Mucosa of rectum (tissue), 2 donors: ENCODE data around the gene RPL21.
"Not testable (repeated sequence)": the region's sequence is repeated elsewhere in the genome, so short reads cannot be mapped to it uniquely, and the experiment has no call there.

Source experiments
- H3K27ac ChIP-seq, 2 donors: one replicate each; pipeline ENCODE4 v1.7.0; 2013; ENCODE audit warnings: inconsistent platforms in 2 of 2, low read depth in 2 of 2, low read length in 2 of 2
- H3K27me3 ChIP-seq, 2 donors: one replicate each; pipeline ENCODE4 v1.7.0; 2013; ENCODE audit warnings: low read length in 2 of 2; ENCODE audit not compliant: control insufficient read depth in 2 of 2, insufficient read depth in 2 of 2
- H3K36me3 ChIP-seq, 2 donors: one replicate each; pipeline ENCODE4 v1.7.0; 2013; ENCODE audit warnings: low read length in 2 of 2; ENCODE audit not compliant: control insufficient read depth in 2 of 2, insufficient read depth in 2 of 2
- H3K4me1 ChIP-seq, 2 donors: one replicate each; pipeline ENCODE4 v1.7.0; 2013; ENCODE audit warnings: low read length in 2 of 2, mild to moderate bottlenecking in 1 of 2; ENCODE audit not compliant: control insufficient read depth in 2 of 2, insufficient read depth in 2 of 2
- H3K4me3 ChIP-seq, 2 donors: one replicate each; pipeline ENCODE4 v1.7.0; 2013; ENCODE audit warnings: low read length in 2 of 2
- H3K9ac ChIP-seq, 2 donors: one replicate each; pipeline ENCODE4 v1.7.0; 2013; ENCODE audit warnings: low read length in 2 of 2, low read depth in 1 of 2, mild to moderate bottlenecking in 1 of 2
- H3K9me3 ChIP-seq, 2 donors: one replicate each; pipeline ENCODE4 v1.7.0; 2013; ENCODE audit warnings: low read length in 2 of 2; ENCODE audit not compliant: control insufficient read depth in 2 of 2
- donor health status: healthy.
- donor health status: Normal muscosa, but diverticular disease.

RPL21 gene

GRCh38 chr13:27251166-27252091 is at the start of gene RPL21:
Gene RPL21, plus strand, starts transcription at chr13:27251558. Its CDS starts 2,219 bp downstream, at chr13:27253777.
- Histone ChIP-seq H3K27me3 (no peaks in the 10 kb centered on the region), H3K27ac (peak within 1 kb of the TSS; percentile 96 to 99), H3K9ac (peak within 1 kb of the TSS; percentile 98), H3K9me3 (no peaks in the 10 kb centered on the region), H3K4me3 (peak within 1 kb of the TSS; percentile 97 to 99), H3K4me1 (peaks cover 17 to 20% of the 10 kb centered on the region in 2 donors), H3K36me3 (peaks cover 19 to 23% of the 10 kb centered on the region in 2 donors)

- no peaks in the 10 kb centered on the region for H3K4me1 ChIP-seq
- H3K27ac ChIP-seq, result no peak overlapping the region
- no peak overlapping the region for H3K9ac ChIP-seq
- H3K36me3 ChIP-seq, result no peaks in the 10 kb centered on the region
- H3K4me3 ChIP-seq, result no peak overlapping the region
- no peaks in the 10 kb centered on the region for H3K27me3 ChIP-seq
- H3K9me3 ChIP-seq, result no peaks in the 10 kb centered on the region
Measured at GRCh38 chr13:27201661-27202060, 49.7 kb upstream of the RPL21 start.

DNA sequence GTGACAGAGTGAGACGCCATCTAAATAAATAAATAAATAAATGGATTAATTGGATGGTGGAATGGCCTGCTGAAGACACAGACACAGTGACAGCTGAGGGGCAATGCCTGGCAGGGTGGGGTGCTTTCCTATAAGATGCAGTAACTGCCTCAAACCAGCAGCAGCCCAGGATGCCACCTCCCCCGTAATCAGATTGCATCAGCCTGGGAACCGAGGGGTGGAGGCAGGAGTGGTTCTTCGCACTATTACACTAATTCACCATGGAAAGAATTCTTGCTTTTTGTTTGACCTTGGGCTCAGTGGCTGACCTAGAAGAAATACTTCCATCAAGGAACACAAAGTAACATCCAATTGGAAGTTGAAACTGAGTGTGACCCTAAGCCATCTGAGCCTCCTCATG is 48.2 kb upstream of the RPL21 start:
- H3K36me3 ChIP-seq, result no peaks in the 10 kb centered on the region
- H3K4me3 ChIP-seq, result no peak overlapping the region
- no peaks in the 10 kb centered on the region for H3K4me1 ChIP-seq
- H3K27ac ChIP-seq, result no peak overlapping the region
- no peak overlapping the region for H3K9ac ChIP-seq
- no peaks in the 10 kb centered on the region for H3K9me3 ChIP-seq
- H3K27me3 ChIP-seq, result no peaks in the 10 kb centered on the region

GRCh38 chr13:27203854-27204253 is 47.5 kb upstream of the RPL21 start:
- Histone ChIP-seq H3K4me1 (no peaks in the 10 kb centered on the region), H3K9ac (no peak overlapping the region), H3K9me3 (no peaks in the 10 kb centered on the region), H3K36me3 (no peaks in the 10 kb centered on the region), H3K27ac (no peak overlapping the region), H3K27me3 (no peaks in the 10 kb centered on the region), H3K4me3 (no peak overlapping the region)

GRCh38 chr13:27208514-27208913 is 42.8 kb upstream of the RPL21 start:
- H3K9ac ChIP-seq, result no peak overlapping the region
- no peaks in the 10 kb centered on the region for H3K9me3 ChIP-seq

DNA sequence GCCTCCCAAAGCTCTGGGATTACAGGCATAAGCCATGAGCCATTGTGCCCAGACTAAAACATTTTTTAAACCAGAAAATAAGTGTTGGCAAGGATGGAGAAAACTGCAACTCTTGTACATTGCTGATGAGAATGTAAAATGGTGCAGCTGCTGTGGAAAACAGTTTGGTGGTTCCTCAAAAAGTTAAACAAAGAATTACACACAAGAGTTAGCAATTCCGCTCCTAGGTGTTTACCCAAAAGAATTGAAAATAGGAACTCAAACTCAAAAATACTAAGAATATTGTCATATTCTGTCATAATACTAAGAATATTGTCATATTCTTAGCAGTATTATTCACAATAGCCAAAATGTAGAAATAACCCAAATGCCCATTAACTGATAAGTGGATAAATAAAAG is 40.1 kb upstream of the RPL21 start:
- no peak overlapping the region for H3K27ac ChIP-seq
- no peaks in the 10 kb centered on the region for H3K36me3 ChIP-seq
- no peaks in the 10 kb centered on the region for H3K4me1 ChIP-seq
- H3K9me3 ChIP-seq, result no peaks in the 10 kb centered on the region
- no peaks in the 10 kb centered on the region for H3K27me3 ChIP-seq
- no peak overlapping the region for H3K4me3 ChIP-seq
- no peak overlapping the region for H3K9ac ChIP-seq

More at GRCh38 chr13:27208514-27208913, 42.8 kb upstream of the RPL21 start:
- no peaks in the 10 kb centered on the region for H3K4me1 ChIP-seq
- no peaks in the 10 kb centered on the region for H3K27me3 ChIP-seq
- no peak overlapping the region for H3K4me3 ChIP-seq
- H3K36me3 ChIP-seq, result no peaks in the 10 kb centered on the region
- H3K27ac ChIP-seq, result no peak overlapping the region

DNA sequence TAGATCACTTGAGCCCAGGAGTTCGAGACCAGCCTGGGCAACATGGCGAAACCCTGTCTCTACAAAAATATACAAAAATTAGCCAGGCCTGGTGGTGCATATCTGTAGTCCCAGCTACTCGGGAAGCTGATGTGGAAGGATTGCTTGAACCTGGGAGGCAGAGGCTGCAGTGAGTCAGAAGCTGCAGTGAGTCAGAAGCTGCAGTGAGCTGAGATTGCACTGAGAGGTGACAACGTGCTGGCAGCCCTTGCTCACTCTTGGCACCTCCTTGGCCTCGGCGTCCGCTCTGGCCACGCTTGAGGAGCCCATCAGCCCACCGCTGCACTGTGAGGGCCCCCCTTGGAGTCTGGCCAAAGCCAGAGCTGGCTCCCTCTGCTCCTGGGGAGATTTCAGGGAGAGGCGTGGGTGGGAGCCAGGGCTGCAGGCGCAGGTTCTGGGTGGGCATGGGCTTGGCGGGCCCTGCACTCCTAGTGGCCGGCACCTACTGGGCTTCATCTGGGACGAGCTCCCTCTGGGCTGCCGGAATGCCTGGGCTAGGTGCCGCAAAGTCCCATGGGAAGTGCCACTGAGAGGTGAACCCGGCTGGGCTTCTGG is 39.5 kb upstream of the RPL21 start:
- Histone ChIP-seq H3K4me3 (no peak overlapping the region), H3K27me3 (no peaks in the 10 kb centered on the region), H3K27ac (no peak overlapping the region), H3K9me3 (no peaks in the 10 kb centered on the region), H3K9ac (no peak overlapping the region), H3K36me3 (no peaks in the 10 kb centered on the region), H3K4me1 (no peaks in the 10 kb centered on the region)

GRCh38 chr13:27213386-27213785 is 38.0 kb upstream of the RPL21 start:
- H3K27ac ChIP-seq, H3K36me3 ChIP-seq, H3K9ac ChIP-seq, H3K4me1 ChIP-seq, H3K4me3 ChIP-seq, H3K9me3 ChIP-seq, H3K27me3 ChIP-seq: not testable (repeated sequence)

- not testable (repeated sequence) for H3K4me1 ChIP-seq, H3K4me3 ChIP-seq, H3K27me3 ChIP-seq, H3K9me3 ChIP-seq, H3K36me3 ChIP-seq, H3K9ac ChIP-seq, H3K27ac ChIP-seq
Measured at GRCh38 chr13:27217791-27218190, 33.6 kb upstream of the RPL21 start.

- H3K4me3 ChIP-seq, H3K4me1 ChIP-seq: not testable (repeated sequence)
Measured at GRCh38 chr13:27218861-27219260, 32.5 kb upstream of the RPL21 start.

More at GRCh38 chr13:27218861-27219260, 32.5 kb upstream of the RPL21 start:
- not testable (repeated sequence) for H3K9me3 ChIP-seq, H3K9ac ChIP-seq, H3K27ac ChIP-seq, H3K36me3 ChIP-seq, H3K27me3 ChIP-seq
